C1 segment of cervical spinal cord (tissue), 14 donors: Measurements from ENCODE around the gene ATG4D.
A peak's percentile ranks its signal among the peaks of the same experiment; 100 is the strongest.
"Not testable (repeated sequence)": the region's sequence is repeated elsewhere in the genome, so short reads cannot be mapped to it uniquely, and the experiment has no call there.

Experiments
- DNase-seq, 14 donors: peaks; one replicate each; lab custom pipeline; 2025; lab: John Stamatoyannopoulos, UW

The ATG4D gene

GRCh38 chr19:10551006-10551405, 7.3 kb downstream of the ATG4D start:
- DNase-seq: not testable (repeated sequence)

GRCh38 chr19:10551698-10552301, 8.1 kb downstream of the ATG4D start:
- DNase-seq: no peak

GRCh38 chr19:10552510-10553053, 8.9 kb downstream of the ATG4D start:
- DNase-seq: no peak

GRCh38 chr19:10553087-10553667, 9.5 kb downstream of the ATG4D start:
- no peak for DNase-seq

GRCh38 chr19:10553943-10554381, 10.3 kb downstream of the ATG4D start:
- DNase-seq: no peak

- no peak for DNase-seq
Measured at GRCh38 chr19:10554760-10555609, 11.3 kb downstream of the ATG4D start.

GRCh38 chr19:10555610-10555973, 11.9 kb downstream of the ATG4D start:
- no peak for DNase-seq

- DNase-seq: no peak
Measured at GRCh38 chr19:10557603-10558197, 14.0 kb downstream of the ATG4D start.

GRCh38 chr19:10560154-10560553, 16.4 kb downstream of the ATG4D start:
- DNase-seq: no peak

GRCh38 chr19:10562609-10563008, 18.9 kb downstream of the ATG4D start:
- no peak for DNase-seq

- peak in 3 of 14 donors; percentile 16 to 33 (median 23) for DNase-seq
Measured at GRCh38 chr19:10565028-10565566, 21.4 kb downstream of the ATG4D start.

GRCh38 chr19:10565567-10566407, 22.1 kb downstream of the ATG4D start, which contains the start of gene KRI1:
Gene KRI1 (minus strand): TSS chr19:10566010. CDS start chr19:10565999, 11 bp downstream.
- DNase-seq: peak; percentile 35 to 99 (median 92)

- no peak for DNase-seq
Measured at GRCh38 chr19:10566408-10566657, 22.6 kb downstream of the ATG4D start.

GRCh38 chr19:10566658-10567410, 23.1 kb downstream of the ATG4D start:
- peak in 3 of 14 donors; percentile 10 to 24 (median 22) for DNase-seq

- no peak for DNase-seq
Measured at GRCh38 chr19:10567656-10568055, 24.0 kb downstream of the ATG4D start.

- peak in 1 of 14 donors; percentile 31 for DNase-seq
Measured at GRCh38 chr19:10568062-10568825, 24.5 kb downstream of the ATG4D start.

GRCh38 chr19:10568826-10569651, 25.3 kb downstream of the ATG4D start, which contains the start of gene CDKN2D:
Gene CDKN2D (minus strand): TSS chr19:10568979. CDS start chr19:10568653, 326 bp downstream.
- DNase-seq: peak; percentile 93 to 99 (median 98)

GRCh38 chr19:10573793-10574192, 30.1 kb downstream of the ATG4D start:
- not testable (repeated sequence) for DNase-seq
